IMR-90 (cell line): Measurements from ENCODE around the gene CIAO3. TPM values are rescaled to one million over a fixed set of nuclear protein-coding genes. Genes with fewer than 3 reads are reported as not detected.

Source experiments
- ATAC-seq: fragments of 200-7000 bp; cut with Tn5 transposase; 2 replicates; pipeline ENCODE4 v1.9.1; 2020; ENCODE audit warnings: low read depth, mild to moderate bottlenecking, moderate library complexity
- BruUV-seq: library from RNA; stranded (reverse); fragments of 400-500 nt; replicated peaks from 2 replicates; lab custom pipeline; 2021; lab: Mats Ljungman, UMichigan
- CTCF ChIA-PET: fragments of 300-600 bp; formaldehyde crosslinking; extraction: SDS; loops from one replicate; lab custom pipeline; 2021; ENCODE audit warnings: antibody characterized with exemption; lab: Yijun Ruan, JAX
- POLR2A ChIA-PET: fragments of 300-600 bp; sonication (Branson Sonifier 250); formaldehyde crosslinking; loops from one replicate; lab custom pipeline; 2022; ENCODE audit warnings: antibody characterized with exemption; ENCODE audit not compliant: unreplicated experiment; lab: Charles Lee
- DNase-seq: peaks from one replicate; pipeline ENCODE4 v3.0.0; 2013
- H2AFZ ChIP-seq: replicated peaks from 2 replicates; pipeline ENCODE3; 2013; ENCODE audit warnings: low read length, mild to moderate bottlenecking; ENCODE audit not compliant: poor library complexity
- H2AK5ac ChIP-seq: 2 replicates; pipeline ENCODE4 v1.6.1; 2013; ENCODE audit warnings: low read depth, low read length, inconsistent platforms
- H2AK9ac ChIP-seq: replicated peaks from 2 replicates; pipeline ENCODE3; 2013; ENCODE audit warnings: mild to moderate bottlenecking, low read depth, low read length, moderate library complexity; ENCODE audit not compliant: poor library complexity
- H2BK120ac ChIP-seq: 2 replicates; pipeline ENCODE4 v1.6.1; 2013; ENCODE audit warnings: low read depth, low read length, inconsistent platforms
- H2BK15ac ChIP-seq: 3 replicates; pipeline ENCODE4 v1.6.1; 2013; ENCODE audit warnings: low read depth, low read length, inconsistent platforms
- H2BK20ac ChIP-seq: 2 replicates; pipeline ENCODE4 v1.6.1; 2013; ENCODE audit warnings: low read depth, mild to moderate bottlenecking, inconsistent platforms, low read length, moderate library complexity
- H2BK5ac ChIP-seq: 2 replicates; pipeline ENCODE4 v1.6.1; 2013; ENCODE audit warnings: mild to moderate bottlenecking, low read depth, low read length, inconsistent platforms; ENCODE audit not compliant: poor library complexity, severe bottlenecking
- H3K14ac ChIP-seq: replicated peaks from 2 replicates; pipeline ENCODE4 v1.6.1; 2013; ENCODE audit warnings: low read depth, low read length, inconsistent platforms
- H3K18ac ChIP-seq: 2 replicates; pipeline ENCODE4 v1.6.1; 2013; ENCODE audit warnings: low read depth, low read length, control low read depth
- H3K23ac ChIP-seq: 2 replicates; pipeline ENCODE4 v1.6.1; 2013; ENCODE audit warnings: low read depth, low read length, inconsistent platforms
- H3K27ac ChIP-seq: 2 replicates; pipeline ENCODE4 v1.5.1; 2013; ENCODE audit warnings: mild to moderate bottlenecking, control low read depth, low read length; ENCODE audit not compliant: insufficient read depth
- H3K27me3 ChIP-seq: 2 replicates; pipeline ENCODE4 v1.6.1; 2013; ENCODE audit warnings: low read length; ENCODE audit not compliant: control insufficient read depth, insufficient read depth
- H3K36me3 ChIP-seq: 2 replicates; pipeline ENCODE4 v1.6.1; 2013; ENCODE audit warnings: low read length, mixed read lengths; ENCODE audit not compliant: control insufficient read depth, insufficient read depth
- H3K4ac ChIP-seq: 2 replicates; pipeline ENCODE4 v1.6.1; 2013; ENCODE audit warnings: low read depth, low read length, inconsistent platforms
- H3K4me1 ChIP-seq: 2 replicates; pipeline ENCODE4 v1.6.1; 2013; ENCODE audit warnings: low read length, mixed read lengths; ENCODE audit not compliant: control insufficient read depth, insufficient read depth
- H3K4me2 ChIP-seq: 2 replicates; pipeline ENCODE4 v1.6.1; 2013; ENCODE audit warnings: low read depth, mild to moderate bottlenecking, control low read depth, low read length, moderate library complexity
- H3K4me3 ChIP-seq: 2 replicates; pipeline ENCODE4 v1.5.1; 2013; ENCODE audit warnings: low read depth, mild to moderate bottlenecking, control low read depth, low read length, moderate library complexity; ENCODE audit not compliant: insufficient read depth
- H3K56ac ChIP-seq: 2 replicates; pipeline ENCODE4 v1.6.1; 2013; ENCODE audit warnings: low read length, inconsistent platforms; ENCODE audit not compliant: insufficient read depth; ENCODE audit errors: extremely low read depth
- H3K79me1 ChIP-seq, 2 experiments: 2 replicates each; pipeline ENCODE4 v1.6.1; 2013; ENCODE audit warnings: low read length in 2 of 2, inconsistent platforms in 1 of 2, low read depth in 1 of 2
- H3K9ac ChIP-seq: 2 replicates; pipeline ENCODE4 v1.6.1; 2013; ENCODE audit warnings: low read depth, low read length, control low read depth
- H3K9me1 ChIP-seq: 2 replicates; pipeline ENCODE4 v1.6.1; 2013; ENCODE audit warnings: low read length, inconsistent platforms; ENCODE audit not compliant: insufficient read depth
- H3K9me3 ChIP-seq: 2 replicates; pipeline ENCODE4 v1.6.1; 2013; ENCODE audit warnings: low read length; ENCODE audit not compliant: control insufficient read depth, insufficient read depth
- H4K20me1 ChIP-seq: 2 replicates; pipeline ENCODE4 v1.6.1; 2013; ENCODE audit warnings: low read length, inconsistent platforms; ENCODE audit not compliant: insufficient read depth
- H4K5ac ChIP-seq: 2 replicates; pipeline ENCODE4 v1.6.1; 2013; ENCODE audit warnings: mild to moderate bottlenecking, low read depth, low read length, control low read depth
- H4K8ac ChIP-seq, 2 experiments: 2 replicates each; pipeline ENCODE4 v1.6.1; 2013; ENCODE audit warnings: low read depth in 2 of 2, low read length in 2 of 2, control low read depth in 1 of 2, inconsistent platforms in 1 of 2
- H4K91ac ChIP-seq: 2 replicates; pipeline ENCODE4 v1.6.1; 2013; ENCODE audit warnings: low read depth, low read length, inconsistent platforms; ENCODE audit not compliant: insufficient read depth
- FOS ChIP-seq: fragments of 150-350 bp; IDR thresholded peaks from 2 replicates; pipeline ENCODE4 v1.6.1; 2016; ENCODE audit warnings: low read depth, low read length
- MXI1 ChIP-seq: IDR thresholded peaks from 2 replicates; pipeline ENCODE4 v1.6.1; 2012; ENCODE audit warnings: low read depth, mild to moderate bottlenecking, low read length, moderate library complexity, borderline replicate concordance
- NFE2L2 ChIP-seq: fragments of 150-350 bp; IDR thresholded peaks from 2 replicates; pipeline ENCODE4 v1.6.1; 2016; ENCODE audit warnings: low read depth, mild to moderate bottlenecking, low read length
- POLR2A ChIP-seq: IDR thresholded peaks from 2 replicates; pipeline ENCODE4 v1.6.1; 2012; ENCODE audit warnings: mild to moderate bottlenecking, low read depth, low read length
- RAD21 ChIP-seq: IDR thresholded peaks from 2 replicates; pipeline ENCODE4 v1.6.1; 2012; ENCODE audit warnings: low read length, improper control_type of control experiment
- RFX5 ChIP-seq: IDR thresholded peaks from 2 replicates; pipeline ENCODE4 v1.8.0; 2012; ENCODE audit warnings: low read depth, mild to moderate bottlenecking, low read length, moderate library complexity
- WGBS, 2 experiments: methylation state at CpG; one replicate each; pipeline versions ENCODE4 v1.1.5 to v1.1.7; 2013; ENCODE audit warnings: missing lambda C conversion rate in 2 of 2; ENCODE audit not compliant: insufficient read length in 1 of 2; ENCODE audit errors: extremely low coverage in 2 of 2; 5-methylcytosine and 5-hydroxymethylcytosine counted together
- dilution Hi-C: fragments of 300-500 bp; cut with HindIII; formaldehyde crosslinking; loops from one replicate; pipeline ENCODE4 v1.14.3; 2018; ENCODE audit warnings: low sequenced_read_pairs; ENCODE audit not compliant: unreplicated experiment
- in situ Hi-C: fragments of 300-500 bp; cut with MboI; formaldehyde crosslinking; loops from 3 replicates; pipeline ENCODE4 v1.14.3; 2019; ENCODE audit warnings: low sequenced_read_pairs, inconsistent platforms, mixed read lengths
- intact Hi-C: fragments of 100-400 bp; cut with micrococcal nuclease; formaldehyde crosslinking; loops from 2 replicates; pipeline ENCODE4 v1.10.0; 2022
- polyA plus RNA-seq, 3 experiments: library from polyadenylated mRNA; depleted of rRNA; stranded (reverse); fragments of >200 nt; gene quantifications; 2 replicates each; pipeline ENCODE4 v1.2.3, GENCODE V29; 2012; ENCODE audit warnings: low replicate concordance in 1 of 3
- total RNA-seq: library from RNA; depleted of rRNA; stranded (reverse); fragments of >200 nt; gene quantifications from 2 replicates; pipeline ENCODE4 v1.2.3, GENCODE V29; 2012
- TF ChIP-seq, protein P1 (sequence below): fragments of 150-350 bp; IDR thresholded peaks from 2 replicates; pipeline ENCODE4 v1.6.1; 2017; ENCODE audit warnings: mild to moderate bottlenecking, antibody characterized with exemption, low read length, low read depth
- TF ChIP-seq, protein P2 (sequence below): conservative IDR thresholded peaks from 2 replicates; pipeline ENCODE4 v1.5.1; 2012; ENCODE audit warnings: mild to moderate bottlenecking, low read depth, low read length, improper control_type of control experiment

Gene CIAO3
- total and polyA plus RNA-seq, 2 of the 4 experiments (the other 2 are of a cell fraction): 17.0 to 20.2 TPM

DNA sequence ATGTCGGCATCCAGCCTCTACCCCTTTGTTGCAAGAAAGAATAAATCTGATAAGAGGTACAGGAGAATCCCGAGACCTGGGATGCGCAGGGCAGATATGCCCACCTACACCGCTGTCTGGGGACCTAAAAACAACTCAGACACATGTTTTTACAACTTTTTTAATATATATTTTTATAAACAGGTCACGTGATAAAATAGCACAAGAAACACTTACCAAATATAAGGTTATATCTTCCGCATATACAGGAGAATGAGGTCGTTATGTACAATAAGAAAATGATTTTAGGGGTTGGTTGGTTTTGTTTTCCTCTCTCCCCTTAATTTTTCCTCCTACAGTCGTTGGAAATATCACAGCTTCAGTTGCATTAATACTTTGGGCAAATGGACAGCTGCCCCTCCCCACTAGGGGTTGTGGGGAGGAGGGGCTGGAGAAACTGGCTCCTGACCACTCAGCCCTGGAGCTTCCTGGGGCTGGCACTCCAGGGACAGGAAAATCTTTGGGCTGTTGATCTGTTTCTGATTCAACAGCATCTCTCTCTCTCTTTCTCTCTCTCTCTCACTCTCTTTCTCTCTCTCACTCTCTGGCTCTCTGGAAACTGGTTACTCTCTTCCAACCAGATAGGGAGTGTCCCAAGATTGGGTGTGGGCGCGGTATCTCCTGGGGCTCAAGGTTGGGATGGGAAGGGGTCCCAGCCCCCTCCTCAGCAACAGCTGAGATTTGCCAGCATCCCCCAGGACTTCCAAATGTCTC lies 48.3 kb downstream of the CIAO3 start:
- Histone ChIP-seq H3K79me1 (peaks cover 9 to 21% of the 10 kb centered on the region in 2 experiments; a peak in 3 of 4 replicates), H2BK5ac (no peak overlapping the region), H3K4me3 (no peak overlapping the region), H3K4me2 (no peak overlapping the region), H3K23ac (no peak overlapping the region), H3K9ac (no peak overlapping the region), H3K56ac (no peak overlapping the region), H2BK15ac (no peak overlapping the region), H3K18ac (no peak overlapping the region), H3K27me3 (peaks cover 44% of the 10 kb centered on the region), H3K4me1 (peaks cover 12% of the 10 kb centered on the region), H4K20me1 (peaks cover 4% of the 10 kb centered on the region; the same call in 1 of the 2 replicates), H3K9me3 (no peaks in the 10 kb centered on the region; the same call in 1 of the 2 replicates), H3K4ac (no peak overlapping the region), H3K9me1 (peaks cover 11% of the 10 kb centered on the region), H2AK5ac (no peak overlapping the region), H2BK120ac (no peak overlapping the region), H4K8ac (no peak overlapping the region), H4K91ac (no peak overlapping the region), H2AK9ac (no peak overlapping the region), H2BK20ac (no peak overlapping the region), H3K36me3 (peaks cover 4% of the 10 kb centered on the region; the same call in 1 of the 2 replicates), H2AFZ (no peak overlapping the region), H3K14ac (no peak overlapping the region), H4K5ac (no peak overlapping the region), H3K27ac (no peak overlapping the region)
- dilution Hi-C loops (no loop called here), intact Hi-C loops (no loop called here), in situ Hi-C loops (no loop called here)
- ATAC-seq (no peak), DNase-seq (no peak)
- CTCF ChIA-PET: interaction anchor here (0.7 kb wide), 1 partner anchor 152 kb away, joined by 3 read pairs; no protein-coding TSS in a partner anchor
- BruUV-seq: no TSS peak
- WGBS, 2 experiments: no CpG with 5 or more reads among the region's 10 CpGs
- POLR2A ChIA-PET: no interaction called here
- no peak for TF ChIP-seq MXI1
- TF ChIP-seq FOS: no peak
- TF ChIP-seq RAD21: no peak
- no peak for TF ChIP-seq RFX5
- no peak for TF ChIP-seq POLR2A
- TF ChIP-seq, protein P1, sequence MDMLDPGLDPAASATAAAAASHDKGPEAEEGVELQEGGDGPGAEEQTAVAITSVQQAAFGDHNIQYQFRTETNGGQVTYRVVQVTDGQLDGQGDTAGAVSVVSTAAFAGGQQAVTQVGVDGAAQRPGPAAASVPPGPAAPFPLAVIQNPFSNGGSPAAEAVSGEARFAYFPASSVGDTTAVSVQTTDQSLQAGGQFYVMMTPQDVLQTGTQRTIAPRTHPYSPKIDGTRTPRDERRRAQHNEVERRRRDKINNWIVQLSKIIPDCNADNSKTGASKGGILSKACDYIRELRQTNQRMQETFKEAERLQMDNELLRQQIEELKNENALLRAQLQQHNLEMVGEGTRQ: no peak
- TF ChIP-seq, protein P2, sequence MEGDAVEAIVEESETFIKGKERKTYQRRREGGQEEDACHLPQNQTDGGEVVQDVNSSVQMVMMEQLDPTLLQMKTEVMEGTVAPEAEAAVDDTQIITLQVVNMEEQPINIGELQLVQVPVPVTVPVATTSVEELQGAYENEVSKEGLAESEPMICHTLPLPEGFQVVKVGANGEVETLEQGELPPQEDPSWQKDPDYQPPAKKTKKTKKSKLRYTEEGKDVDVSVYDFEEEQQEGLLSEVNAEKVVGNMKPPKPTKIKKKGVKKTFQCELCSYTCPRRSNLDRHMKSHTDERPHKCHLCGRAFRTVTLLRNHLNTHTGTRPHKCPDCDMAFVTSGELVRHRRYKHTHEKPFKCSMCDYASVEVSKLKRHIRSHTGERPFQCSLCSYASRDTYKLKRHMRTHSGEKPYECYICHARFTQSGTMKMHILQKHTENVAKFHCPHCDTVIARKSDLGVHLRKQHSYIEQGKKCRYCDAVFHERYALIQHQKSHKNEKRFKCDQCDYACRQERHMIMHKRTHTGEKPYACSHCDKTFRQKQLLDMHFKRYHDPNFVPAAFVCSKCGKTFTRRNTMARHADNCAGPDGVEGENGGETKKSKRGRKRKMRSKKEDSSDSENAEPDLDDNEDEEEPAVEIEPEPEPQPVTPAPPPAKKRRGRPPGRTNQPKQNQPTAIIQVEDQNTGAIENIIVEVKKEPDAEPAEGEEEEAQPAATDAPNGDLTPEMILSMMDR: no peak
- no peak for TF ChIP-seq NFE2L2
